ENCODE measurements around the gene UNC79.

The UNC79 gene

DNA sequence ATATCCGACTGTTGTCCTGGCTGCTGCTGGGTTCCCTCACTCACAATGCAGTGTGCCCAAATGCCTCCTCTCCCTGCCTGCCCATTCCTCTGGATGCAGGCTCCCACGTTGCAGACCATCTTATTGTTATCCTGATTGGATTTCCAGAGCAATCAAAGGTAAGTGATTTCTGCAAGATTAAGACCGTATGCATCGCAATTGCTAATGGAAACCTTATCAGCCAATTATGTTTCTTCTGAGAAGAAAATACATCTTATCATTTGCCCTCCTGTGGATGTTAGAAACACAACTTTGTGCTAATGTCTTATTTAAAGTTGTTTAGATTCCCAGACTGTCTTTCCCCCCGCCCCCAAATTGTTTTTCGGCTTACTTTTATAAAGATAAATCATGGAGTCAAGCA lies 259.4 kb downstream of the UNC79 start:
- in situ Hi-C loops (cut with HindIII; ENCODE audit: low pct_unique_long_range_greater_than_20kb, low sequenced_read_pairs), result no loop called here
- no peak for DNase-seq (ENCODE audit: low read depth in 1 of 2, low spot score in 1 of 2)
- no peak for TF ChIP-seq JUND (IDR thresholded peaks at IDR 0.05; ENCODE audit: low read depth)

DNA sequence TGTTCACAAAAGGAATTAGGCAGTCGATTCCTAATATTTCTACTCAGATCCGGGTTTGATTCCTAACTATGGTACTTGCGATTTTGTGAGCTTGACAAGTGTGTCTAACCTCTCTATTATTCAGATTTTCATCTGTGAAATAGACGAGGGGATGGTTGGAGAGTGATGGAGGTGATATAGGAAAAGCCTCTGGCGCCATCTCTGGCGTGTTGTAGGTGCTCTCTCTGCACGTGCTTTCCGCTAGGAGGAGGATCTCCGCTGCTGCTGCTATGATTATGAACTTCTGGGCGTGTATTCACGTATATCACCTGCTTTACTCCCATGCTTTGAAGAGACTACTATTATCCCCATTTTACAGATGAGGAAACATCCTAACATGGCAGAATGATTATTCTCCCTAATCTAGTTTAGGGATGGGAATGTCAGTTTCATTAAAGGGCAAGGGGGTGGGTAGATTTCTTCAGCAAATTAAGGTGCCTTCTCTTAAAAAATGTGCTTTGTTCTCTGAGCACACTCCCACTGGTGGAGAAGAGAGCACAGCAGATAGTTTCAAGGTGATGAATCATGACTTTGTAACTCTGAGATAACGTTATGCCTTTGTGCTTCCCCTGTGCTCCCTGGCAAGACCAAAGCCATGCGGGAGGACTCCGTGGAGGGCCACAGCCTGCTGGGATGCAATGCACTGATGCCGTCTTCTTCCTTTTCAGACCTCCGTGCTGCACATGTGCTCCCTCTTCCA lies 260.5 kb downstream of the UNC79 start:
- in situ Hi-C loops (cut with HindIII; ENCODE audit: low pct_unique_long_range_greater_than_20kb, low sequenced_read_pairs), result no loop called here
- no peak for TF ChIP-seq JUND (IDR thresholded peaks at IDR 0.05; ENCODE audit: low read depth)
- peak in 1 of 2 experiments; percentile 13 for DNase-seq (ENCODE audit: low read depth in 1 of 2, low spot score in 1 of 2)

DNA sequence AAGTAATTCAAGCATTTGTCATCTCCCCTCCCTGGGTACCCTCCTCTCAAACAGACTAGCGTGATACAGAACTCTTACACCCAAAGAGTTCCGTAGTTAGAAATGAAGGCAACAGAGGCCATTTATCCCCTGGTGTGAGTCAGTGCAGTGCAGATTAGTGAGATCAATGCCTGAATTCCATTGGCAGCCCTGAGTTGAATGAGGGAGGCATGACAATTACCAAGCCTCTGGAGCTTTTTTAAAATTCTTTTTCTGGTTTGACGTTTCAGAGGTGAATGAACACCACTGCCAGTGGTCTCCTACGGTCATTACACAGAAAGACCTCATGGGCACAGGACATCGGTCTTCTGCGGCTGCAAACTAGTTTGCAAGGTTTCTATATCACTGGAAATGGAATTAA lies 263.2 kb downstream of the UNC79 start:
- no peak for TF ChIP-seq JUND (IDR thresholded peaks at IDR 0.05; ENCODE audit: low read depth)
- no peak for DNase-seq (ENCODE audit: low read depth in 1 of 2, low spot score in 1 of 2)
- in situ Hi-C loops (cut with HindIII; ENCODE audit: low pct_unique_long_range_greater_than_20kb, low sequenced_read_pairs), result no loop called here

DNA sequence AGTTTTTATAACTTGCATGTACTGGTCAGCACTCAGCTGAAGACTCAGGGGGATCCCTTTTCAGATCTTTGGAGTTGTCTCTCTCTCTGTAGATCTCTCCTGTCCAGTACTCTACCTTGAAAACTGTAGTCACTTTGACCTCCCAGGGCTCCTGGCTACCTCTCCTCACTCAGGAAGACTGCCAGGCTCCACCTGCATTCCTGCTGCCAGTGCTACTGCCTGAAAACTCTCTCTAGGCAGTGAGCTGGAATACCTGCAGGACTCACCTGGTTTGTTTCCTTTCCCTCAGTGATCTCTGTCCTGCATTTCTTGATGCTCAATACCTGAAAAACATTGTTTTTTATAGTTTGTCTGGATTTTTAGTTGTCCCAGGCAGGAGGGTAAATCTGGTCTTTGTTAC lies 270.2 kb downstream of the UNC79 start:
- in situ Hi-C loops (cut with HindIII; ENCODE audit: low pct_unique_long_range_greater_than_20kb, low sequenced_read_pairs), result no loop called here
- TF ChIP-seq JUND (IDR thresholded peaks at IDR 0.05; ENCODE audit: low read depth), result no peak
- no peak for DNase-seq (ENCODE audit: low read depth in 1 of 2, low spot score in 1 of 2)

DNA sequence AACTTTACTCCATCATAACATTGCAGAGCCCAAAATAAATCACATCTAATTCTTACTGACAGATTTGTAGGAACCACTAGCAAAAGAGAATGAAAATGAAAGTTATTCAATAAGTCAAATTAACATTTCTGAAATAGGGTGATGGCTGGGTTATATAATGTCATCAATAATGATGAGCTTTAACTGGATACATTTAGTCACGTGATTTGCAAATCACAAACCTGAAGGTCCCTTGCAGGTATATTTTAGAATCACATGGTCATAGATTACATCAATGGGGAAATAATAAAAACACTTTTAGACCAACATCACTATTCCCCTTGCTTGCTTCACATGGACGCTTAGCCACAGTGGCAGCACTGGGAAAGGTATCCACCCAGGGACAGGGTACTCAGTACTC lies 270.8 kb downstream of the UNC79 start:
- DNase-seq (ENCODE audit: low read depth in 1 of 2, low spot score in 1 of 2), result no peak
- TF ChIP-seq JUND (IDR thresholded peaks at IDR 0.05; ENCODE audit: low read depth), result no peak
- in situ Hi-C loops (cut with HindIII; ENCODE audit: low pct_unique_long_range_greater_than_20kb, low sequenced_read_pairs), result no loop called here

DNA sequence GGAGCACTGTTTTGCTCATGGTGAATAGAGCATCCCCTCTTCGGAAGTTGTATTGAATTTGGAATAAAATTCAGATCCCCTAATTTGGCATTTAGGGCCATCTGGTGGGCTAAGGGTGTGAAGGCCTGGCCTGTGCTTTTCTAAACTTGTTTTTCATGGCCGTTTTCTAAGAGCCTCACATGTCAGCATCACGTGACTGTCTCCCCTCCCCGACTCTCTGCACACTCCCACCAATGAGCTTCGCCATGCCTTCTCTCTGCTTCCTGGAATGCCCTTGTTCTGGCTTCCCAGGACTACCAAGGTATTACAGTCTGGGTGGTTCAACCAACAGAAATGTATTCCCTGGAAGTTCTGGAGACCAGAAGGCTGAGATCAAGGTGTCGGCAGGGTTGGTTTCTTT lies 272.2 kb downstream of the UNC79 start:
- TF ChIP-seq JUND (IDR thresholded peaks at IDR 0.05; ENCODE audit: low read depth), result no peak
- no peak for DNase-seq (ENCODE audit: low read depth in 1 of 2, low spot score in 1 of 2)
- in situ Hi-C loops (cut with HindIII; ENCODE audit: low pct_unique_long_range_greater_than_20kb, low sequenced_read_pairs), result no loop called here

DNA sequence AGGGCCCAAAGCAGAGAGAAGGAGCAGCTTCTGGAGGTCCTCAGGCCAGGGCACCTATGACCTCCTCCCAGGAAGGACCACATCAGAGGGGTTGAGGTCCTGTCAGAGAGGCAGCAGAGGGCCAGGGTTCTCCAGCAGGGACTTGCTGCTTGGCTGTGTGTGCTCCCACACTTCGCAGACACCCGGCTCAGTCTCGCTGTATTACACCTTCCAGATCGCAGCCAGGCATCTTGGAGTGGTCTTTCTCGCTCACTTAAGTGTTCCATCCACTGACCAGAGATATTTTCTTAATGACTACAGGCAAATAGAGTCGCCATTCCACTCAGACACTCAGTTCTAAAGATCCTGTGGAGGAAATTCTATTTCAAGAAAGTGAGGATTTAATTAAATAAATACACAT lies 273.2 kb downstream of the UNC79 start:
- in situ Hi-C loops (cut with HindIII; ENCODE audit: low pct_unique_long_range_greater_than_20kb, low sequenced_read_pairs), result no loop called here
- TF ChIP-seq JUND (IDR thresholded peaks at IDR 0.05; ENCODE audit: low read depth), result no peak
- no peak for DNase-seq (ENCODE audit: low read depth in 1 of 2, low spot score in 1 of 2)

DNA sequence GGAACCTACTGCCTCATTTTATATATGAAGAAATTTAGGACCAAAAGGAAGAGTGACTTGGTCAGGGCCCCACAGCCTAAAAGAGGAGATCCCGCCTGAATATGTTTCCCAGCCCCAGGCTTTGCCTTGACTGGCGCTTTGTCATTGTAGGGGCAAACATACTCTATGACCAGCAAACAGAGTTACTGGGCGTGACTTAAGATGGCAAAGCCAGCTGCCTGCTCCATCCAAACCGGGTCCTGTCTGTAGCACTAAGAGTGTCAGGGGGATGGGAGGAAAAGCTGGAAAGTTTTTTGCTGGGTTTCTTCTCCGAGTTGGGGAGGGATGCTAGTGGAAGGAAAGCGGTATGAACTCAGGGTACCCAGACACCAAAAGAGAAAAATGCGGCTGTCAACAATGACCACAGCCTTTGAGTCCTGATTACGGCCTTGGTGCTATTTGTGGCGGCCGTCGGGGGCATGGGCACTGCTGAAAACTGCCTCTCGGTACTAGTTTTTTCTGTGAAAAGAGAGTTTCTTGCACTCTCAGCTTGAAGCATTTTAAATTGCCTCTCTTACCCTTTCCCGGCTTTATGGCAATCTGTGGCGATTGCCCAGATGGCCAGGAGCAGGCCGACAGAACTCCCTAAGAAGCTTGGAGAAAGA lies 274.9 kb downstream of the UNC79 start:
- no peak for DNase-seq (ENCODE audit: low read depth in 1 of 2, low spot score in 1 of 2)
- no peak for TF ChIP-seq JUND (IDR thresholded peaks at IDR 0.05; ENCODE audit: low read depth)
- in situ Hi-C loops (cut with HindIII; ENCODE audit: low pct_unique_long_range_greater_than_20kb, low sequenced_read_pairs), result no loop called here

DNA sequence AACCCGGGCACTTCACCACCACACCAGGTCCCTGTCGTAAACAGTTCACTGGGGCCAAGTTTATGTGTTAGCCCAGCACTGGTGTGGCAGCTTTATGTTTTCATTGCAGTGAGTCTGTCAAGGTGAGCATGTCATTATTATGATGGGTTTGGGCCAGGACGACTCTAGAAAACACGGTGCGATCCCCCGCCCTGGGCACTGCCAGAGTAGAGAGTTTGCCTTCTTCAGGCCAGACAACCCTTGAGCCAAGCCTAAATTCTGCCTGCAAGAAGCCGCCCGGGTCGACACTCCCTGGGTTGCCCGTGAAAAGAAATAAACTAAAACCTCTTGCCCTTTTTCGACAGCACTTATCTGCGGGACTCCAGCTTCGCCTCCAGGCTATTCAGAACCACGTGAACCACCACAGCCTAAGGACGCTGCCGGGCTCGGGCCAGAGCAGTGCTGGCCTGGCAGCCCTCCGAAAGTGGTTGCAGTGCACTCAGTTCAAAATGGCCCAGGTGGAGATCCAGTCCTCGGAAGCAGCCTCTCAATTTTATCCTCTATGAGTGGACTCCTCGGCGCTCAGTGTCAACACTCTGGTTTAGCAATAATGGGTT lies 275.7 kb downstream of the UNC79 start:
- in situ Hi-C loops (cut with HindIII; ENCODE audit: low pct_unique_long_range_greater_than_20kb, low sequenced_read_pairs), result no loop called here
- TF ChIP-seq JUND (IDR thresholded peaks at IDR 0.05; ENCODE audit: low read depth), result no peak
- DNase-seq (ENCODE audit: low read depth in 1 of 2, low spot score in 1 of 2), result no peak

DNA sequence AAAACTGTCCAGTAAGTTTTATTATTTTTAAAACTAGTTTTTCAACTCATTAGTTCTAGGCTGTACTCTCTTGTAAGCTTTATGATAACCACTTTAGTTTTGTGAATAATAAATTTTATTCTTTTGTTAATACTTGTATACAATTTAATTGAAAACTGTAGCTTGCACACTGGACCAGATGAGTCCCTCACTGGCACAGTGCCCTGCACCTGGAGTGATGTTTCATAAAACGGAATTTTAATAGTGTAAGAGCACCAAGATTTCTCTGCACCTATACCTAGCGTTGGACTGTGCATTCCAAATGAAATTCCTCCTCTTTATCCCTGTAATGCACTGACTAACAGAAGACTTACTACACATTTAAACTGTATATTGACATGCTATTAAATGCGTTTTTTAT lies 276.7 kb downstream of the UNC79 start:
- no peak for TF ChIP-seq JUND (IDR thresholded peaks at IDR 0.05; ENCODE audit: low read depth)
- DNase-seq (ENCODE audit: low read depth in 1 of 2, low spot score in 1 of 2), result no peak
- in situ Hi-C loops (cut with HindIII; ENCODE audit: low pct_unique_long_range_greater_than_20kb, low sequenced_read_pairs), result no loop called here

DNA sequence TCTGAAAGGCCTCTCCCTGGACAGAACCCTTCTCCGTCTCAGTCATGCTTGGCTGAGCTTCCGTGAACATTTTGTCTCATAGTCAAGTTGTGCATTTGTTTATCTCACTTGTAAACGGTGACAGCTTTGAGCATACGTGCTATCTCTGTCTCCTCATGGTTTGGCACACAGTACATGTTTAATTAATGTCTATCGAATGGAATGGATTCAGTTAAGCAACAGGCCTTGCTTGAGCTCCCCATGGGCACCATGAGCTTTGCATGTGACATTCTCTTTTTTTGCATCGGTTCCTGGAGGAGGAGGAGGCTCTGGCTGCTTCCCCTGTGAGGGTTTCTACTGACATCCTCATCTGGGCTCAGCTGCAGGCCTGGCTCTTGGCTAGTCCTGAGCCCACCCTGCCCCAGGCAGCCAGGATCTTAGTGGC lies 277.6 kb downstream of the UNC79 start:
- no peak for DNase-seq (ENCODE audit: low read depth in 1 of 2, low spot score in 1 of 2)
- in situ Hi-C loops (cut with HindIII; ENCODE audit: low pct_unique_long_range_greater_than_20kb, low sequenced_read_pairs), result no loop called here

DNA sequence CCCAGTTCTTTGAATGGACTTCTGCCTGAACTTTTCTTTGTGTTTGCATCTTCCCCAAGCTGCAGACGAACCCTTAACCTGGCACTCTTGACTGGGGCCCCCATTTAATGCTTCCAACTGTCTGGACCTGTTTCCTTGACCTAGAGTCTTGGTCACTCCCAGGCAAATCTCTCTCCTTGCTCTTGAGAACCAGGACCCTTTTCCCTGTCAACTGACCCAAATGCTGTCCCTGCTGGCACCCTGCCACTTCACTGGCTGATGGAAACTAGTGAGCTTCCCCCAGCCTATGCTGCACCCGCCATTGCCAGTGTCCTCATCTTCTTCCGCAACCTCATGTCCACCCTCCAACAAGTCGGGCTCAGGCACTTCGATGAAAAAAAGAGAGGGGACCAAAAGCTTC lies 278.1 kb downstream of the UNC79 start:
- in situ Hi-C loops (cut with HindIII; ENCODE audit: low pct_unique_long_range_greater_than_20kb, low sequenced_read_pairs), result no loop called here
- TF ChIP-seq JUND (IDR thresholded peaks at IDR 0.05; ENCODE audit: low read depth), result no peak
- DNase-seq (ENCODE audit: low read depth in 1 of 2, low spot score in 1 of 2), result no peak

More for the DNA sequence above, 277.6 kb downstream of the UNC79 start:
- TF ChIP-seq JUND (IDR thresholded peaks at IDR 0.05; ENCODE audit: low read depth), result no peak

DNA sequence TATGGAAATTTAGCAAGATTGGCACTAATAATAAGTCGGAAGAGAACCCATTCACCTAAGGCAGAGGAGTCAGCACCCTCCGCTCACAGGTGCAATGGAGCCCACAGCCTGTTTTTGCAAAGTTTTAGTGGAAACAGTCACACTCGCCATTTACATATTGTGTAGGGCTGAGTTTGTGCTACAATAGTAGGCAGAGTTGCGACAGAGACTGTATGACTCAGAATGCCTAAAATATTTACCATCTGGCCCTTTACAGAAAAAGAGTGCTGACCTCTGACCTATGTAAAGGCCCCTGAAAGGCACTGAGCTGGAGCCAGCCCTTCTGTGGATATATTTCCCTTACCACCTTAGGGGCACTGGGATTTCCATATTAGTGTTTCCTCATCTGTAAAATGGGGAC lies 278.5 kb downstream of the UNC79 start:
- TF ChIP-seq JUND (IDR thresholded peaks at IDR 0.05; ENCODE audit: low read depth), result no peak
- no peak for DNase-seq (ENCODE audit: low read depth in 1 of 2, low spot score in 1 of 2)
- in situ Hi-C loops (cut with HindIII; ENCODE audit: low pct_unique_long_range_greater_than_20kb, low sequenced_read_pairs), result no loop called here

All from T47D (cell line).